Esophagus muscularis mucosa (tissue), 4 donors: ENCODE measurements around the gene GPRIN1. TPM values are rescaled to one million over a fixed set of nuclear protein-coding genes. Genes with fewer than 3 reads are reported as not detected.

ENCODE experiments used
- DNase-seq: peaks from one replicate; pipeline ENCODE4 v3.0.0-alpha.2; 2017; ENCODE audit errors: extremely low spot score
- H3K27ac ChIP-seq, 4 donors: fragments of 200-600 bp; sonication (generic); replicated peaks in 1 of 4; 1 replicate in 3 of 4; 2 replicates in 1 of 4; pipeline ENCODE4 v1.5.1; 2016 to 2019; ENCODE audit warnings: mild to moderate bottlenecking in 1 of 4
- H3K27me3 ChIP-seq, 4 donors: fragments of 200-600 bp; sonication (generic); one replicate each; pipeline versions ENCODE4 v1.5.1 to v1.6.0; 2016 to 2019
- H3K36me3 ChIP-seq, 4 donors: fragments of 200-600 bp; sonication (generic); one replicate each; pipeline ENCODE4 v1.5.1; 2016 to 2019
- H3K4me1 ChIP-seq, 4 donors: fragments of 200-600 bp; sonication (generic); one replicate each; pipeline ENCODE4 v1.5.1; 2016 to 2019
- H3K4me3 ChIP-seq, 4 donors: fragments of 200-600 bp; sonication (generic); 1 replicate in 2 of 4; 2 replicates in 2 of 4; pipeline ENCODE4 v1.5.1; 2016 to 2019; ENCODE audit warnings: mild to moderate bottlenecking in 4 of 4, moderate library complexity in 1 of 4
- H3K9me3 ChIP-seq, 4 donors: fragments of 200-600 bp; sonication (generic); 1 replicate in 3 of 4; 2 replicates in 1 of 4; pipeline ENCODE4 v1.5.1; 2016 to 2019
- CTCF ChIP-seq, 3 experiments: fragments of 200-600 bp in 2 of 3; fragments of 450-650 bp in 1 of 3; sonication (generic) in 2 of 3; IDR thresholded peaks; one replicate each; pipeline ENCODE4 v1.5.1; 2017 to 2019; ENCODE audit warnings: antibody characterized with exemption in 3 of 3, mild to moderate bottlenecking in 2 of 3, moderate library complexity in 1 of 3
- EP300 ChIP-seq: sonication (generic); formaldehyde crosslinking; IDR thresholded peaks from one replicate; pipeline ENCODE4 v1.6.1; 2017; ENCODE audit warnings: antibody characterized with exemption
- POLR2A ChIP-seq: fragments of 450-650 bp; IDR thresholded peaks from one replicate; pipeline ENCODE4 v1.6.1; 2017; ENCODE audit warnings: antibody characterized with exemption, moderate library complexity, mild to moderate bottlenecking, low read depth
- POLR2AphosphoS5 ChIP-seq, 2 donors: sonication (generic); formaldehyde crosslinking; IDR thresholded peaks; one replicate each; pipeline ENCODE4 v1.6.1; 2017; ENCODE audit warnings: antibody characterized with exemption in 2 of 2
- WGBS: methylation state at CpG from one replicate; pipeline ENCODE4 v1.1.5; 2018; 5-methylcytosine and 5-hydroxymethylcytosine counted together
- intact Hi-C: fragments of 100-400 bp; cut with DNase I; formaldehyde crosslinking; loops from one replicate; pipeline ENCODE4 v1.15.1; 2023
- total RNA-seq, 4 donors: library from RNA; depleted of rRNA; stranded (reverse); fragments of >200 nt; gene quantifications; one replicate each; pipeline versions ENCODE4 v1.1.0 to v1.2.1, GENCODE V29; 2016

Gene GPRIN1
- total RNA-seq, 4 donors from 2014 or later: 0.42 to 1.0 (median 0.95) TPM

GRCh38 chr5:176639208-176639607 lies 29.3 kb upstream of the GPRIN1 start:
- intact Hi-C loops: no loop called here
- no peaks in the 10 kb centered on the region for H3K36me3 ChIP-seq
- no peak overlapping the region for H3K27ac ChIP-seq
- TF ChIP-seq CTCF (IDR thresholded peaks at IDR 0.05) (no peak), EP300 (no peak), POLR2AphosphoS5 (IDR thresholded peaks at IDR 0.05) (no peak), POLR2A (no peak)
- no peak overlapping the region for H3K4me3 ChIP-seq
- H3K4me1 ChIP-seq: no peaks in the 10 kb centered on the region
- H3K27me3 ChIP-seq: no peaks in the 10 kb centered on the region
- 83% methylated on average over 1 of the region's 4 CpGs for WGBS
- DNase-seq: no peak
- H3K9me3 ChIP-seq: peaks cover 0 to 2% (median 0%) of the 10 kb centered on the region in 4 donors

- no peak for DNase-seq
- no peak for TF ChIP-seq POLR2A
- no peak for TF ChIP-seq EP300
- no peak for TF ChIP-seq POLR2AphosphoS5 (IDR thresholded peaks at IDR 0.05)
- TF ChIP-seq CTCF (IDR thresholded peaks at IDR 0.05): no peak
- Histone ChIP-seq H3K4me3 (no peak overlapping the region), H3K27me3 (peaks cover 0 to 3% (median 0%) of the 10 kb centered on the region in 4 donors), H3K4me1 (no peaks in the 10 kb centered on the region), H3K9me3 (peaks cover 0 to 2% (median 0%) of the 10 kb centered on the region in 4 donors), H3K36me3 (no peaks in the 10 kb centered on the region), H3K27ac (no peak overlapping the region)
- WGBS: 93% methylated on average over 3 of the region's 3 CpGs
- intact Hi-C loops: no loop called here
Observed at GRCh38 chr5:176638437-176638836, 28.5 kb upstream of the GPRIN1 start.

- Histone ChIP-seq H3K9me3 (peaks cover 0 to 2% (median 0%) of the 10 kb centered on the region in 4 donors), H3K4me3 (no peak overlapping the region), H3K4me1 (no peaks in the 10 kb centered on the region), H3K27me3 (peaks cover 0 to 12% (median 0%) of the 10 kb centered on the region in 4 donors), H3K36me3 (no peaks in the 10 kb centered on the region), H3K27ac (no peak overlapping the region)
- DNase-seq: no peak
- intact Hi-C loops: no loop called here
- WGBS: 68% methylated on average over 4 of the region's 4 CpGs
- TF ChIP-seq POLR2A (no peak), CTCF (IDR thresholded peaks at IDR 0.05) (no peak), POLR2AphosphoS5 (IDR thresholded peaks at IDR 0.05) (no peak), EP300 (no peak)
Observed at GRCh38 chr5:176637556-176637955, 27.6 kb upstream of the GPRIN1 start.

- Histone ChIP-seq H3K4me3 (no peak overlapping the region), H3K27ac (no peak overlapping the region), H3K36me3 (no peaks in the 10 kb centered on the region), H3K4me1 (no peaks in the 10 kb centered on the region), H3K9me3 (peaks cover 0 to 2% (median 0%) of the 10 kb centered on the region in 4 donors), H3K27me3 (peaks cover 0 to 23% (median 0%) of the 10 kb centered on the region in 4 donors)
- intact Hi-C loops: no loop called here
- no peak for DNase-seq
- TF ChIP-seq POLR2A (no peak), POLR2AphosphoS5 (IDR thresholded peaks at IDR 0.05) (no peak), EP300 (no peak), CTCF (IDR thresholded peaks at IDR 0.05) (no peak)
- WGBS: 63% methylated on average over 8 of the region's 9 CpGs
Observed at GRCh38 chr5:176636426-176636825, 26.5 kb upstream of the GPRIN1 start.

GRCh38 chr5:176633598-176633997 lies 23.6 kb upstream of the GPRIN1 start:
- H3K4me1 ChIP-seq: peaks cover 12 to 21% (median 19%) of the 10 kb centered on the region in 4 donors
- TF ChIP-seq CTCF (IDR thresholded peaks at IDR 0.05) (no peak), EP300 (no peak), POLR2AphosphoS5 (IDR thresholded peaks at IDR 0.05) (no peak), POLR2A (no peak)
- WGBS: 25% methylated on average over 6 of the region's 6 CpGs
- H3K27ac ChIP-seq: no peak overlapping the region
- peaks cover 0 to 52% (median 21%) of the 10 kb centered on the region in 4 donors for H3K27me3 ChIP-seq
- intact Hi-C loops: no loop called here
- no peaks in the 10 kb centered on the region for H3K36me3 ChIP-seq
- peaks cover 0 to 2% (median 0%) of the 10 kb centered on the region in 4 donors for H3K9me3 ChIP-seq
- H3K4me3 ChIP-seq: no peak overlapping the region
- DNase-seq: no peak
